ENCODE measurements around the gene ORM1.

ORM1 gene

GRCh38 chr9:114311571-114312512, 11.1 kb upstream of the ORM1 start:
- H3K9me3 ChIP-seq (ENCODE audit: control insufficient read depth, insufficient read depth, low read depth, low read length) = no peaks in the 10 kb centered on the region
- TF ChIP-seq REST (tag by site-specific recombination; IDR thresholded peaks at IDR 0.05) (no peak), ZNF623 (tag by site-specific recombination; IDR thresholded peaks at IDR 0.05) (no peak), ZNF121 (tag by site-specific recombination; IDR thresholded peaks at IDR 0.05) (no peak), ZBTB6 (tag by site-specific recombination; IDR thresholded peaks at IDR 0.05) (no peak), OSR2 (tag by site-specific recombination; IDR thresholded peaks at IDR 0.05) (no peak), ZNF211 (tag by site-specific recombination; IDR thresholded peaks at IDR 0.05; ENCODE audit: low read depth) (no peak), GLIS1 (tag by site-specific recombination; IDR thresholded peaks at IDR 0.05) (no peak), ZNF488 (tag by site-specific recombination; IDR thresholded peaks at IDR 0.05) (no peak), ZNF26 (tag by site-specific recombination; IDR thresholded peaks at IDR 0.05) (no peak), ZNF610 (tag by site-specific recombination; IDR thresholded peaks at IDR 0.05; ENCODE audit: borderline replicate concordance) (no peak), RBAK (tag by site-specific recombination; IDR thresholded peaks at IDR 0.05) (no peak), ZNF133 (tag by site-specific recombination; IDR thresholded peaks at IDR 0.05) (no peak), ZFP41 (tag by site-specific recombination; IDR thresholded peaks at IDR 0.05; ENCODE audit: borderline replicate concordance) (no peak), ZNF423 (tag by site-specific recombination; IDR thresholded peaks at IDR 0.05) (no peak), ZNF660 (tag by site-specific recombination; IDR thresholded peaks at IDR 0.05) (no peak)
- H3K4me3 ChIP-seq (ENCODE audit: low read depth, low read length) = no peak overlapping the region
- ChIA-PET POLR2A (no interaction called here), CTCF (interaction anchor here (1.3 kb wide), 1 partner anchor 229 kb away, joined by 4 read pairs; no protein-coding TSS in a partner anchor)
- no peaks in the 10 kb centered on the region for H3K4me1 ChIP-seq (ENCODE audit: control insufficient read depth, insufficient read depth, low read length)
- H3K27ac ChIP-seq (ENCODE audit: extremely low read depth, low read depth, low read length) = no peak overlapping the region
- H3K36me3 ChIP-seq (ENCODE audit: control insufficient read depth in 2 of 2, insufficient read depth in 1 of 2, low read length in 2 of 2) = no peaks in the 10 kb centered on the region

- POLR2A ChIA-PET = no interaction called here
- TF ChIP-seq ZNF416 (tag by site-specific recombination; IDR thresholded peaks at IDR 0.05) (no peak), ZNF324 (tag by site-specific recombination; IDR thresholded peaks at IDR 0.05) (no peak), ZNF426 (tag by site-specific recombination; IDR thresholded peaks at IDR 0.05) (no peak), ELK4 (IDR thresholded peaks at IDR 0.05; ENCODE audit: borderline replicate concordance, low read depth, low read length) (no peak), ZBTB20 (tag by site-specific recombination; IDR thresholded peaks at IDR 0.05) (no peak), ZSCAN18 (tag by site-specific recombination; IDR thresholded peaks at IDR 0.05) (no peak)
Observed at GRCh38 chr9:114312513-114312875, 10.4 kb upstream of the ORM1 start.

More at GRCh38 chr9:114312513-114312875, 10.4 kb upstream of the ORM1 start:
- no peaks in the 10 kb centered on the region for H3K4me1 ChIP-seq (ENCODE audit: control insufficient read depth, insufficient read depth, low read length)
- H3K4me3 ChIP-seq (ENCODE audit: low read depth, low read length) = no peak overlapping the region
- no peak overlapping the region for H3K27ac ChIP-seq (ENCODE audit: extremely low read depth, low read depth, low read length)
- H3K9me3 ChIP-seq (ENCODE audit: control insufficient read depth, insufficient read depth, low read depth, low read length) = no peaks in the 10 kb centered on the region
- no peaks in the 10 kb centered on the region for H3K36me3 ChIP-seq (ENCODE audit: control insufficient read depth in 2 of 2, insufficient read depth in 1 of 2, low read length in 2 of 2)
- CTCF ChIA-PET = interaction anchor here (1.3 kb wide), 1 partner anchor 230 kb away, joined by 4 read pairs; no protein-coding TSS in a partner anchor

Measured in HEK293 (cell line).